GM21381 (cell line): ENCODE measurements around the gene S100B.

Experiments
- ATAC-seq: cut with Tn5 transposase; IDR thresholded peaks from one replicate; pipeline ENCODE4 v1.9.1; 2021; ENCODE audit warnings: mild to moderate bottlenecking, moderate library complexity; ENCODE audit not compliant: unreplicated experiment

The S100B gene

DNA sequence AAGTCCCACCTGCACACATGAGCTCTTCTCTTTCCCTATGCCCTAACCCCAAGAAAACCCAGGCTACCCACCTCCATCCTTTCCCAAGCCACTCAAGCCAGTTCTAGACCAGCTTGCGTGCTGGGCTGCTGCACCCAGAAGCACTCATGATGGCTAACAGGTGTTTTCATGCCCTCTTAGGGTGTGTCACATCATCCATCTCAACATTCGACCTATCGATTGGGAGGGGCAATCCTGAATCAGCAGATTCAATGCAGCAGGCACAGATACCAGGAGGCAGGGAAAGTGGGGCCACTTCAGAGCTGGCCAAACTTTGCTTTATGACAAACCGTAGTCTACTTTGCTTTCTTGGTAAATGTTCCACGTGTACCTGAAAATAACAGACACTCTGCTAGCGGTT is 24.0 kb upstream of the S100B start:
- ATAC-seq: no peak

DNA sequence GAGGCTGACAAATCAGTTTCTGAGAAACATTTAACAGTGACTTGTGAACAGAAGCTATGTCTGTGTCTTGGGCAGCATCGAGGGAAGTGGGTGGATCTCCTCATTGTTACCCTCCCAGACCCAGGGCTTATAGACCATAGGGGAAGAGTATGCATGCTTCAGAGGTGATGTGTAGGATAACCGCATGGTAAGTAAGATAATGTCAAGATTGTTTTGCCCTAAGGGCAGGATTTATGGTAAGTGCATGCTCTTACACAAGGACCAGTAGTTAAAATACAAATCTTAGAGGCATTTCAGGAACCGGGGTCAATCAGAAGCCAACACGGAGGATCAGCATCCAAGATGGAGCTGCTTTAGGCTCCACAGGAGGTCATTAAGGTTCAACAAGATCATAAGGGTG is 22.8 kb upstream of the S100B start:
- no peak for ATAC-seq

DNA sequence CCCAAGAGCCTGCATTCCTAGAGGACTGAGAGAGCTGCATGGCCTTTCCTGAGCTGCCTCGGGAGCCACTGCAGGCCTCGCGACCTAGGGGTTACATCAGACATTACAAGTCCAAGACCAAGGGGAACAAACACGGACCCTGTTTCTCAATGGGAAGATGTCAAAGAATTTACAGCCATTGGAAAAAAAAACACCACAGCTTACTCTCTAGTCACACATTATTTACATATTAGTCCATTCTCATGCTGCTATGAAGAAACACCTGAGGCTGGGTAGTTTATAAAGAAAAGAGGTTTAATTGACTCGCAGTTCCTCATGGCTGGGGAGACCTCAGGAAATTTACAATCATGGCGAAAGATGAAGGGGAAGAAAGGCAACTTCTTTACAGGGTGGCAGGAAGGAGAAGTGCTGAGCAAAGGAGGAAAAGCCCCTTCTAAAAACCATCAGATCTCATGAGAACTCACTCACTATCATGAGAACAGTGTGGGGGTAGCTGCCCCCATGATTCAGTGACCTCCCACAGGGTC is 22.2 kb upstream of the S100B start:
- no peak for ATAC-seq

DNA sequence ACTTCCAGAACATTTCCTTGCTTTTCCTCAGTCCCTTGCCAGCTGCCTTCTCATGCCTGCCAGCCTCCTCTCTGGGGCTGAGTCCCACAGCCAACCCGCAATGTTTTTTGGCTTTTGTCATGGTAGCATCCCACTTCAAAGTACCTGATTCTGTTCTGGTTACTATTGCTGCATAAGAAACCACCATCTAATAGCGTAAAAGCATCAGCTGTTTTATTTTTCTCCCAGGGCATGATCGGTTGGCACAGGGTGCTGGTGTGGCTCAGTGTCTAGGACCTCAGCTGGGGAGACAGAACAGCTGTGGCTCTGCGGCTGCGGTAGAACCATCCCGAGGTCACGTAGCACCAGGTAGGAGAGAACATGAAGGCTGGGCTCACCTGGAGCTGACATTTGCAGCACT is 21.7 kb upstream of the S100B start:
- ATAC-seq: no peak

DNA sequence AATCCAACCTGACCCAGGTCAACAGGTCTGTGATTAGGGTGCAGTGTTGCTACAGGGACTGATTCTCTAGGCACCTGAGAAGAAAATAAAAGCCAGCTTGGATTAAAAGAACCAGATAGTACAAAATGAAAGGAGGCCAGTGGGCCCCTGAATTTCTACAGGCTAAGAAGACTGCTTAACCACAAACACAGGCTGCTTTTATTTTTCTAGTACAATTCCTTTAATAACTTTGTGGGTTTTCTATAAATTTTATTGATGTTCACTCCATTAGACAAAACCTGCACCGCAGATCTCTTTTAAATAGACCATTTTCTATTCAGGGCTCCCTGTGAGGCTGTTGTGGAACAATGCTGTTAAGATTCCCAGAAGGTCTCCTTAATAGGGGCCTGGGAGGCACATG is 20.9 kb upstream of the S100B start:
- no peak for ATAC-seq

DNA sequence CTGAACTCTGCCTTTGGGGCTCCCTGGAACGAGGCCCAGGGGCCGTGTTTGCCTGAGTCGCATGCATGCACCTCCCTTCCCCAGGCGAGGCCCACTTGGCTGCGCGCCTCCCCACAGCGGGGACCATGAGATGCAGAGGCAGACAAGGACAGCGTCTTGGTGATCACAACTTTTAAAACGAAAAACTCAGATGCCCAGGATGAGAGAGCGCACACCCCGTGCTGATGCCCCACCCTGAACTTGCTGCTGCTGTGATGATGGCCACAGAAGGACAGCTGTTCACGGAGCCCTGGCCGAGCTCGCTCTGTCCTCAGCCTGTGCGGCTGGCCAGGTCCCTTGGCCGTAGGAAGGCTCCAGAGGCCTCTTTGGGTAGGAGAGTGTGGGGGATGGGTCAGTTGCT is 19.2 kb upstream of the S100B start:
- no peak for ATAC-seq

DNA sequence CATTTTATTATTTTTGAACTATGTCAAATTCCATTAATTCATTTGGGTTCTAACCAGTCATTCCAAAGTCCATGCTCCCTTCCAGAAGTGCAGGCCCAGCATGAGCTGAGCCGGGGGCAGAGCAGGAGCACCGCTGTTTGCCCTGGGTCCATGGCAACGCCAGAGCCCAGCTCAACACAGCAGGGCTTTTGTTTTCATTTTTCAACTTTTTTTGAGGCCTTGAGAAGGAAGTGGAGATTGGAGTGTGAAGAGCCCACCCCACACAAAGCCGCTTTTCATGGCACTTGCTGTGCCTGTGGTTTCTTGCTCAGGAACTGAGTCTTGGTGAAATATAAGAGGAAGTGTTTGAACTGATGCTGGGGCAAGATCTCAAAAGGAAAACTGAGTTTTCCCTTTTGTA is 17.3 kb upstream of the S100B start:
- ATAC-seq: no peak

DNA sequence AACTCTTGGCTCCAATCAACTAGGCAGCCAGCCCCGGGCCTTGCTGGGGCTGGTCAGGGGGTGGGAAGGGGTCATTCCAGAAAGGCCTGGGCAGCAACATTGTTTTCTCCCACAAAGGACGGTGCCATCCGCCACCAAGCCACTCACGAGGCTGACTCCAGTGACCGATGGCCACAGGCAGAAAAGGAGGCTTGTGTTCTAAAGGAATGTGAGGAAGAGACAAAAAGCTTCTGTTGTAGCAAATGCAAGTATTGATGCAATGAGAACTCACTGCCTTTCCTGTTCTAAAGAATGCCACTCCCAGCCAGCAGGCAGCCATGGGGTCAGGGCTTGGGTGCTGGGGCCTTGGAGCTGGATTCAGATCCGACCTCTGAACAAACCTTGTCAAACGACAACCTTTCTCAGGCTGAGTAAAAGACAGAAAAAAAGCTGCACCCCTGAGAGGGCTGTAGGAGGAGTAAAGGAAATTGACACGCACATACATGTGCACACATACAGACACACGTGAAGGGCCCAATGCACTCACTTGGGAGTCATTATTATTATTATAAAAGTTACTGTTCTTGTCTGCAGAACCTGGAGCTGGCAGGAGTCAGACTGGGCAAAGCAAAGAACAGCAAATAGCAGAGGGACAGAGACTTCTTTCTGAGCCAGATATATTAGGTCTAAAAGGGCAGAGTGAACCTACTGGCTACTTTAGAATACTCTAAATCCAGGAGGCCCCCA is 16.7 kb upstream of the S100B start:
- no peak for ATAC-seq

DNA sequence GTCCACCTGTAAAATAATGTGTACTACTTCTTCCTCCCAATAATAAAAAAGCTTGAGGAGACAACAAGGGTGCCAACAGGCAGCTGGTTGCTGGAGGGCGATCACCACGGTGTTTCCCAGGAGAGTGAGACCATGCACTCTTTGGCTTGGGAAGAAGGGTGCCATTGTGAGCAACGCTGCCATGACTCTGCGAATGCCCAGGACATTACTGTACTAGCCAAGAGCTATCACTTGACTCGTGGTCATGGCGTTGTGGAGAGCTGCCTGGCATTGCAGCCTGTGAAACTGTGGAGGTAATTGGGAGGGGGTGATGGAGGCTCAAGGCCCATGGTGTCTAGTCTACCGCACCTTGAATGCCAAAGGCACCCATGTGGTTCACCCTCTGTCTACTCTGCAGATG is 16.0 kb upstream of the S100B start:
- no peak for ATAC-seq

DNA sequence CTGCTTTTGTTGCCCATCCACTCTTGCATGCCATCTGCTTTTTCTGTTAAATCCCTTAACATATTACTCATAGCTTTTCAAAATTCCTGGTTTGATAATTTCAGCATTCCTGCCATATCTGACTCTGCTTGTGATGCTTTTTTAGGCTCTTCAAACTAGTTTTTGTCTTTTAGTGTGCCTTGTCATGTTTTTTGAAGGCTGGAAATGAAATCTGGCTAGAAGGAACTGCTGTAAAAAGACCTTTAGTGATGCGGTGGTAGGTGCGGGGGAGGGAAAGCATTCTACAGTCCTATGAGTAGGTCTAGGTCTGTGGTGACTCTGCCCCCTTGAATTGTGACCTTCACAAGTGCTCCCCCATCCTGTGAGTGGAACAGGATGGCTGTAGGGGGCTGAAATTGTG is 15.0 kb upstream of the S100B start:
- no peak for ATAC-seq

DNA sequence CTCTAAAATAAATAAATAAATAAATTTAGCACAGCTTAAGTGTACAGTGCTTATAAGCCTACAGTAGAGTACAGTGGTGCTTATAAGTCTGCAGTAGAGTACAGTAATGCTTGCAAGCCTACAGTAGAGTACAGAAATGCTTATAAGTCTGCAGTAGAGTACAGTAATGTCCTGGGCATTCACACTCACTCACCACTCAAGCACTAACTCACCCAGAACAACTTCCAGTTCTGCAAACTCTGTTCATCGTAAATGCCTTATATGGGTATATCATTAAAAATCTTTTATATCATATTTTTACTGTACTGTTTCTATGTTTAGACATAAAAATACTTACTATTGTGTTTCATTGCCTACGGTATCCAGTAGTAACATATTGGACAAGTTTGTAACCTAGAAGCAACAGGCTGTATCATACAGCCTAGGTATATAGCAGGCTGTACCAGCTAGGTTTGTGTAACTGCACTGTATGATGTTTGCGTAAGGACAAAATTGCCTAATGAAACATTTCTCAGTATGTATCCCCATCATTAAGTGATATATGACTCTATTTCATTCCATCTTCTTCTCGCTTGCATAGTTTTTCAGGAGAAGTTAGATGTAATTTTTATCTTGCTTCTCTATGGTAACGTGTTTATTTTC is 14.0 kb upstream of the S100B start:
- no peak for ATAC-seq

DNA sequence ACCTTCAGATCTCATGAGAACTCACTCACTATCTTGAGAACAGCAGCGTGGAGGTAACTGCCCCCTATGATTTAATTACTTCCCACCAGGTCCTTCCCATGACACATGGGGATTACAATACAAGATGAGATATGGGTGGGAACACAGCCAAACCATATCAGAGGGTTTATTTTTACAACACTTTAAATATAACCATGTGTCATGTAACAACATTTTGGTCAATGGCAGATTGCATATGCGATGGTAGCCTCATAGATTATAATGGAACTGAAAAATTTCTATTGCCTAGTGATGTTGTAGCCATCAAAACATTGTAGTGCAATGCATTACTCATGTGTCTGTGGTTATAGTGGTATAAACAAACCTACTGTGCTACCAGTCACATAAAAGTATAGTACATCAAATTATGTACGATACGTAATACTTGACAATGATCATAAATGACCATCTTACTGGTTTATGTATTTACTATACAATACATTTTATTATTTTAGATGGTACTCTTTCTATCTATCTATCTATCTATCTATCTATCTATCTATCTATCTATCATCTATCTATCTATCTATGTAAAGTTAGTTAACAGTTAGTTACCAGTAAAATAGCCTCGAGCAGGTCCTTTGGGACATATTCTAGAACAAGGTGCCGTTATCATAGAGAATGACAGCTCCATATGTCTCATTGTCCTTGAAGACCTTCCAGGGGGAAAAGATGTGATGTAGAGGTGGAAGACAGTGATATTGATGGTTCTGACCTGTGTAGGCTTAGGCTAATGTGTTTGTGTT is 12.6 kb upstream of the S100B start:
- ATAC-seq: no peak

DNA sequence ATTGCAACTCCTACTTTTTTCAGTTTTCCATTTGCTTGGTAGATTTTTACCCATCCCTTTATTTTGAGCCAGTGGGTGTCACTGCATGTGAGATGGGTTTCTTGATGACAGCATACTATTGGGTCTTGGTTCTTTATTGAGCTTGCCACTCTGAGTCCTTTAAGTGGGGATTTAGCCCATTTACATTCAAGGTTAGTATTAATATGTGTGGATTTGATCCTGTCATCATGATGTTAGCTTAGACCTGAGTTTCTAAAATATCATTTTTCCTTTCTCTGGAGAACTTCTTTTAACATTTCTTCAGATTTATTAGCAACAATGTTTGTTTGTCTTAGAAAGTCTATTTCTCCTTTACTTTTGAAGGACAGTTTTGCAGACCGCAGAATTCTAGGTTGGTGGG is 11.8 kb upstream of the S100B start:
- no peak for ATAC-seq

DNA sequence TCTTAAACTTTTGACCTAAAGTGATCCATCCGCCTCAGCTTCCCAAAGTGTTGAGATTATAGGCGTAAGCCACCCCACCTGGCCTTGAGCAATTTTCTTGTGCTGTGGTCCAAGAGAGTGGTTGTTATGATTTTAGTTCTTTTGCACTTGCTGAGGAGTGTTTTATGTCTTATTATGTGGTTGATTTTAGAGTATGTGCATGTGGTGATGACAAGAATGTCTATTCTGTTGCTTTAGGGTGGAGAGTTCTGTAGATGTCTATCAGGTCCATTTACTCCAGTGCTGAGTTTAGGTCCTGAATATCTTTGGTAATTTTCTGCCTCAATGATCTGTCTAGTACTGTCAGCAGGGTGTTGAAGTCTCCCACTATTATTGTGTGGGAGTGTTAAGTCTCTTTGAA is 11.2 kb upstream of the S100B start:
- ATAC-seq: no peak

DNA sequence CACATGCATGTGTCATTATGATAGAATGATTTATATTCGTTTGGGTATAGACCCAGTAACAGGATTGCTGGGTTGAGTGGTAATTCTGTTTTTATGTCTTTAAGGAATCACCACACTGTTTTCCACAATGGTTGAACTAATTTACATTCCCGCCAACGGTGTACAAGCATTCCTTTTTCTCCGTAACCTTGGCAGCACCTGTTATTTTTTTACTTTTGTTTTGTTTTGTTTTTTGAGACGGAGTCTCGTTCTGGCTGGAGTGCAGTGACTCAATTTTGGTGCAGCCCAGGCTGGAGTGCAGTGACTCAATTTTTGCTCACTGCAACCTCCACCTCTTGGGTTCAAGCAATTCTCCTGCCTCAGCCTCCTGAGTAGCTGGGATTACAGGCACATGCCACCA is 8.5 kb upstream of the S100B start:
- no peak for ATAC-seq

DNA sequence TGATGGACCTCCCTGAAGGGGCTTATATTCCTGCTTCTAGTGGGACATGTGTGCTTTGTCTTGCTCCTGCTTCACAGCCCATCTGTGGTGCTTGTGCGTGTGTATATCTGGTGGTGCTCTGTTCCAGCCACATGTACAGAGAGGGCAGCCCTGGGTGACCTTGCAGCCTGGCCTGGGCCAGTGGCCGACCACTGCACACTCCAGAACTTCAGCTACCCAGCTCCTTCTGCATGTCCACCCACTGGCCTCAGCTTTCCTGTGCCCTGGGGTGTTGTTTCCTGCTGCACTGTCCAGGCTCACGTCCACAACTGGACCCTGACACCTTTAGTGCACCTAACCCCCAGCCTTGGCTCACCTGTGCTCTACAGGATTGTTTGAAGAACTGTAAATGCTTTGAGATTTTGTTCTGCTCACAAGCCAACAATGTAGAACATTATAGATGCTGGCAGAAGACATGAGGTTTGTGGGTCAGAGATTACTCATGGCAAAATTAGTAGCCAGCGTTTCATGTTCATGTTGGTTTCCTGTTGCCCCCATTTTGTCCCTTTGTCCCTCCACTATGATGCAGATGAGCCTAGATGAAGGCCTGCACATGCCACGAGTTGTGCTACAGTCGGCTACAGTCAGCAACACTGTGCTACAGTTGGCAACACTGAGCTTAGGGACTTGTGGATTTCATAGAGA is 5.3 kb upstream of the S100B start:
- ATAC-seq: no peak

DNA sequence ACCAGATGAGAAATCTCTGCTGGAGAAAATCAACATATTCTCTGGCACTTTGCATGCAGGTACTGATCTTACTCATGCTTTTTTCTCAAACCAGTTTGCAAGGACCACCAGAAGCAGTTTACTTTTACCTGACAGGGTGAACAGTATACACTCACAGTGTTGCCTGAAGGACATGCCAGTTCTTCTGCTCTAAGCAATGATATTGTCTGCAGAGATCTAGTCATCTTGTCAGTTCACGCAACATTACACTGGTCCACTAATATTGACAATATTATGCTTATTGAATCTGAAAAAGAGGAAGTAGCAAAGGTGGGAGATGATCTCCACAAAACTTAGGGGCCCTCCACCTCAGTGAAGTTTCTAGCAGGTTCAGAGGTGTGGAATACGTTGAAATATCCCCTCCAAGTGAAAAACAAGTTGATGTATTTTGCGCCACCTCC is 3.8 kb upstream of the S100B start:
- peak; percentile 44 for ATAC-seq

DNA sequence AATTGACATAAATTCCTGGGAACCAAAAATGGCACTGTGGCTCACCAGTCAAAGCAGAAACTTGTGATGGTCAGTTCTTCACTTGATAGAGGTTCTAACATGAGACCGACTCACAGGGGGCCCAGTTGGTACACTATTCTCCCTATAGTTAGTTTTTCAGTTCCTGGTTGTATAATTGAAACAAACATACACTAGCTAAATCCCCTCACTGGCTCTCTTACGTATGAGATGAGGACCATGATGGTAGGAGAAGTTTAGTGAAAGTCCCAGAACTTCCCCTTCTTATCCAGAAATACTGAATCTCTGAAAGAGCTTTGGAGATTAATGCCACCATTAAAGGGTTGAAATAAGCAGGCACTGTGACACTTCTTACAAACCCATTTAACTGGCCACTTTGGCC is 2.8 kb upstream of the S100B start:
- ATAC-seq: no peak

DNA sequence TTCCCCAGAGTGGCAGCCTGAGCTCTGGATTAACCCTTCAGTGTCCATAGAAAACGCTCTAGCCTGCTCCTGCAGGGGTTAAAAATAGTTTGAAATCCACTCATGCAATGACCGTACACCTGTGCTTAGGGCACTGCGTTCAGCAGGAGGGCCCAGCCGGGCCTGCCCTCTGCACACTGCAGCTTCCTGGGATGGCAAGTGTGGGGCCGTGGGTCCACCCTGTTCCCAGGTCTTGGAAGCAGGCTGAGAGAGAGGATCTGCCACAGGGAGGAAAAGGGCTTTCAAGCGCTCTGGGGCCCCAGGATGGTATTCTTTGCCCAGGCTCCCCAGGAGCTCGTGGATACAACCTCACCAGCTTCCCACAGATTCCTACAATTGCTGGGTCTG is 1.5 kb upstream of the S100B start:
- peak; percentile 22 for ATAC-seq

DNA sequence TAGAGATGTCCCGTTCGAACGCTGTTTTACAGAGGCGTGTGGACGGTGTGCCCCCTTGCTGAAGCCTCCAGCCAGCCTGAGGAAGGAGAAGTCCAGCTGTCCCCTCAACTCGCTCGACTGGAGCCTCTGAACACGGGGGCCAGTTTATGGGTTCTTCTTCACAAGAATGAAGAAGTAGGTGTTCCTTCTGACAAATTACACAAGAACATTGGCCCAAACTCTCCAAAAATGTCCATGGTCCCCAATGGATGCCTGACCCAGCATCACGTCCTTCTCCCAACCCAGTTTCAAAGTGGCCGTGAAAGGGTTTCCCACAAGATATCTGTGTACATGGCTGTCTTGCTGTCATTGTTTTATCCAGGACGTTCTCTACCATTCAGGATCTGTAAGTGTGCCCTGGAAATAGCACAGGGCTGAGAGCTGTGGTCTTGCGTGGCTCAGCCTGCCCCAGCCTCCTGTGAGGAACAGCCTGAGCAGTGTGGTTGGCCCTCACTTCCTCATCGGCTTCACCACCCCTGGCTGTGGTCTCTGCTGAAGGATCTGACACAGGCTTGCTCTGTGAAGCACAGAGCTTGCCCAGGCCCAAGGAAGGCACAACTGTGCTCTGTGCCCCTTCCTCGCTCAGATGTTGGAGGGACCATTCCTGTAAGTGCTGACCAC is 1.0 kb upstream of the S100B start:
- peak; percentile 70 for ATAC-seq
